Measurements from ENCODE around the gene PCCA.
"Not testable (repeated sequence)": the region's sequence is repeated elsewhere in the genome, so short reads cannot be mapped to it uniquely, and the experiment has no call there.

The PCCA gene

GRCh38 chr13:100213576-100213975, 124.7 kb downstream of the PCCA start:
- Histone ChIP-seq H3K4me3 (ENCODE audit: low read depth, low read length) (no peak overlapping the region), H3K27ac (no peak overlapping the region), H3K27me3 (replicated peaks) (no peaks in the 10 kb centered on the region), H3K36me3 (replicated peaks) (no peaks in the 10 kb centered on the region)
- TF ChIP-seq CTCF (IDR thresholded peaks at IDR 0.05; ENCODE audit: low read depth, low read length, missing control alignments) = no peak
- DNase-seq = no peak
- in situ Hi-C loops (cut with HindIII; ENCODE audit: low pct_ligation_motif_present, low sequenced_read_pairs) = no loop called here

DNA sequence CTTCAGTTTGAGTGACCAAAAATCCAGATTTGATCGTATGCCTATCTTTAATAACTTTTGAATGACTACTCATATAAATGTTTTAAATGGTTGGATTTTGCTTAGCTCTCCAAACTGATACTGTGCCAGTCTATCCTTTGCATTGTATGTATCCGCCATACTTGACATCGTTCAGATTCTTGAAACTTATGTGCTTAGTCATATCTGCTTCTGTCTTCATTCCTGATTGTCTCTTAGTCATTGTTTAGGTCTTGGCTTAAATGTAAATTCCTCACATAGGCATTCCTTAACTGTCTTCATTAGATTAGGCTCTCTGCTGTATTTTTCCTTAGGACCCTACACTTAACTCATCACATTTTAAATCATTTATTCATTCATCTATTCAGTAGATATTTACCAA, 126.0 kb downstream of the PCCA start:
- Histone ChIP-seq H3K36me3 (replicated peaks) (no peaks in the 10 kb centered on the region), H3K27me3 (replicated peaks) (no peaks in the 10 kb centered on the region), H3K27ac (peak overlapping the region; percentile 40), H3K4me3 (ENCODE audit: low read depth, low read length) (no peak overlapping the region)
- in situ Hi-C loops (cut with HindIII; ENCODE audit: low pct_ligation_motif_present, low sequenced_read_pairs) = no loop called here
- DNase-seq = peak; percentile 57
- no peak for TF ChIP-seq CTCF (IDR thresholded peaks at IDR 0.05; ENCODE audit: low read depth, low read length, missing control alignments)

- Histone ChIP-seq H3K4me3 (ENCODE audit: low read depth, low read length) (no peak overlapping the region), H3K36me3 (replicated peaks) (no peaks in the 10 kb centered on the region), H3K27me3 (replicated peaks) (no peaks in the 10 kb centered on the region), H3K27ac (no peak overlapping the region)
- no peak for TF ChIP-seq CTCF (IDR thresholded peaks at IDR 0.05; ENCODE audit: low read depth, low read length, missing control alignments)
- DNase-seq = no peak
- in situ Hi-C loops (cut with HindIII; ENCODE audit: low pct_ligation_motif_present, low sequenced_read_pairs) = no loop called here
Observed at GRCh38 chr13:100221166-100221565, 132.3 kb downstream of the PCCA start.

DNA sequence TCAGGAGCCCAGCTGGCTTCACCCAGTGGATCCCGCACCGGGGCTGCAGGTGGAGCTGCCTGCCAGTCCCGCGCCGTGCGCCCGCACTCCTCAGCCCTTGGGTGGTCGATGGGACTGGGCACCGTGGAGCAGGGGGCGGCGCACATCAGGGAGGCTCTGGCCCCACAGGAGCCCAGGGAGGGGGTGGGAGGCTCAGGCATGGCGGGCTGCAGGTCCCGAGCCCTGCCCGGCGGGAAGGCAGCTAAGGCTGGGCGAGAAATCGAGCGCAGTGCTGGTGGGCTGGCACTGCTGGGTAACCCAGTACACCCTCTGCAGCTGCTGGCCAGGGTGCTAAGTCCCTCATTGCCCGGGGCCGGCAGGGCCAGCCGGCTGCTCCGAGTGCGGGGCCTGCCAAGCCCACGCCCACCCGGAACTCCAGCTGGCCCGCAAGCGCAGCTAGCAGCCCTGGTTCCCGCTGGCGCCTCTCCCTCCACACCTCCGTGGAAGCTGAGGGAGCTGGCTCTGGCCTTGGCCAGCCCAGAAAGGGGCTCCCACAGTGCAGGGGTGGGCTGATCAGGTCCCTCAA, 135.2 kb downstream of the PCCA start:
- H3K36me3 ChIP-seq (replicated peaks); H3K27ac ChIP-seq; DNase-seq; H3K4me3 ChIP-seq (ENCODE audit: low read depth, low read length); in situ Hi-C loops (cut with HindIII; ENCODE audit: low pct_ligation_motif_present, low sequenced_read_pairs); H3K27me3 ChIP-seq (replicated peaks): not testable (repeated sequence)

DNA sequence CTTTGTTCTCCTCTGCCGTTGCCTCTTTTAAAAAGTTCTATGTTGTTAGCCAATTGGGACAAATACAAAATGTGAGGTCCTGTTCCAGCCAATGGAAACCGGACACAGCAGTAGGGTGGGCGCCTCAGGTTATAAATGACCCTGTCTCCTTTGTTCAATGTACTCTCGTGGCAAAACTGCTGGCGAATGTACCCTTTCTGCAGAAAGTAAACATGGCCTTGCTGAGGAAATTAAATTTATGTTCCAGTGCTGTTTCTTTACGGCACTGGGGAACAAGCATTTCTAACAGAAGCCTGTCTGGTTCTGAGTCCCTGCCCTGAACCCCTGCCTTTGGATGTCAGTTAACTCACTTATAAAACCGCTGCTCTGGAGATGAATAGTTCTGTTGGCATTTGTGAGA, 140.7 kb downstream of the PCCA start:
- no peak for DNase-seq
- Histone ChIP-seq H3K4me3 (ENCODE audit: low read depth, low read length) (no peak overlapping the region), H3K27ac (no peak overlapping the region), H3K36me3 (replicated peaks) (no peaks in the 10 kb centered on the region), H3K27me3 (replicated peaks) (no peaks in the 10 kb centered on the region)
- in situ Hi-C loops (cut with HindIII; ENCODE audit: low pct_ligation_motif_present, low sequenced_read_pairs) = no loop called here
- no peak for TF ChIP-seq CTCF (IDR thresholded peaks at IDR 0.05; ENCODE audit: low read depth, low read length, missing control alignments)

DNA sequence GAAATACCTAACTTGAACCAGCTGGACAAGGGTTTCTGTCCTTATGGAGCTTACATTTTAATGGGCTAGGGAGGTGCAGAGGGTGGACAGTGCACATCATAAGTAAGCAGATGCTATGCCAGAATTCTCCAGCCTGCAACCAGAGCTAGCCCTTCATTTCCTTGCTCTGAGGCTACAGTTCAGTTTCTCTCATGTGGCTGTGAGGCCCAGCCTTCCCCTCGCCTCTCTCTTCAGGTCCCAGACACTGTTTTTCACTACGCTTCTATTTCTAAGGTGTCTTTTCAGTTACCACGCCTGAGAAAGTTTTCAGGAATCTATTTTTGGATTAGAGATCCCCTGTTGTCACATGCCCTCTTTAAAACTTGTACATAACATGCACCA, 141.9 kb downstream of the PCCA start:
- Histone ChIP-seq H3K27ac (no peak overlapping the region), H3K4me3 (ENCODE audit: low read depth, low read length) (no peak overlapping the region), H3K27me3 (replicated peaks) (no peaks in the 10 kb centered on the region), H3K36me3 (replicated peaks) (no peaks in the 10 kb centered on the region)
- DNase-seq = no peak
- no peak for TF ChIP-seq CTCF (IDR thresholded peaks at IDR 0.05; ENCODE audit: low read depth, low read length, missing control alignments)
- in situ Hi-C loops (cut with HindIII; ENCODE audit: low pct_ligation_motif_present, low sequenced_read_pairs) = no loop called here

All from brain microvascular endothelial cell (primary cell).